Fibroblast of villous mesenchyme (primary cell): ENCODE results near the gene FSTL1. TPM values are rescaled to one million over a fixed set of nuclear protein-coding genes. Genes with fewer than 3 reads are reported as not detected.

Source experiments
- DNase-seq: peaks from one replicate; pipeline ENCODE4 v3.0.0-alpha.2; 2010; ENCODE audit warnings: low read depth
- H3K4me3 ChIP-seq: 2 replicates; pipeline ENCODE4 v1.5.1; 2011; ENCODE audit warnings: low read depth, mild to moderate bottlenecking, low read length
- CTCF ChIP-seq: IDR thresholded peaks from 2 replicates; pipeline ENCODE4 v1.5.1; 2012; ENCODE audit warnings: low read depth, mild to moderate bottlenecking, low read length; ENCODE audit not compliant: insufficient read depth
- total RNA-seq: library from RNA; depleted of rRNA; stranded (reverse); fragments of >200 nt; gene quantifications from 2 replicates; pipeline ENCODE4 v1.2.3, GENCODE V29; 2012

FSTL1 gene
- total RNA-seq, 1 donor: 1,795 TPM

GRCh38 chr3:120416868-120417267 lies 33.9 kb downstream of the FSTL1 start:
- no peak for TF ChIP-seq CTCF
- DNase-seq: no peak
- H3K4me3 ChIP-seq: peak overlapping the region; percentile 23

- no peak for TF ChIP-seq CTCF
- no peak overlapping the region for H3K4me3 ChIP-seq
- DNase-seq: no peak
Measured at GRCh38 chr3:120415756-120416155, 35.0 kb downstream of the FSTL1 start.

- TF ChIP-seq CTCF: no peak
- H3K4me3 ChIP-seq: no peak overlapping the region
- no peak for DNase-seq
Measured at GRCh38 chr3:120410541-120410940, 40.3 kb downstream of the FSTL1 start.

- DNase-seq: no peak
- H3K4me3 ChIP-seq: no peak overlapping the region
- TF ChIP-seq CTCF: no peak
Measured at GRCh38 chr3:120410116-120410515, 40.7 kb downstream of the FSTL1 start.

- DNase-seq: no peak
- no peak overlapping the region for H3K4me3 ChIP-seq
- TF ChIP-seq CTCF: no peak
Measured at GRCh38 chr3:120407508-120408287, 43.1 kb downstream of the FSTL1 start.

- no peak for TF ChIP-seq CTCF
- H3K4me3 ChIP-seq: no peak overlapping the region
- DNase-seq: no peak
Measured at GRCh38 chr3:120404876-120405275, 45.9 kb downstream of the FSTL1 start.

- DNase-seq: no peak
- TF ChIP-seq CTCF: no peak
- H3K4me3 ChIP-seq: no peak overlapping the region
Measured at GRCh38 chr3:120402257-120402656, 48.5 kb downstream of the FSTL1 start.
